HepG2 (cell line): ENCODE results near the gene IL16. TPM values are rescaled to one million over a fixed set of nuclear protein-coding genes. Genes with fewer than 3 reads are reported as not detected.

ENCODE experiments used
- ATAC-seq: fragments of 200-7000 bp; cut with Tn5 transposase; 3 replicates; pipeline ENCODE4 v1.9.1; 2020; ENCODE audit warnings: mild to moderate bottlenecking, moderate library complexity
- BruUV-seq: library from RNA; stranded (reverse); fragments of 400-500 nt; replicated peaks from 2 replicates; lab custom pipeline; 2021; lab: Mats Ljungman, UMichigan
- CTCF ChIA-PET: fragments of 300-600 bp; formaldehyde crosslinking; extraction: SDS; loops from one replicate; lab custom pipeline; 2021; ENCODE audit warnings: low total read pairs, inconsistent platforms, low intra/inter-chr PET ratio; lab: Yijun Ruan, JAX
- POLR2A ChIA-PET: fragments of 350-600 bp; sonication (Branson Sonifier 250); formaldehyde crosslinking; loops from one replicate; lab custom pipeline; 2020; ENCODE audit warnings: antibody characterized with exemption, inconsistent platforms; lab: Yijun Ruan, JAX
- DNase-seq: peaks from one replicate; pipeline ENCODE4 v3.0.0-alpha.2; 2015; ENCODE audit warnings: low spot score
- FAIRE-seq: peaks from 3 replicates; lab custom pipeline; 2011; peaks lifted over from hg19 to GRCh38; lab: Jason Lieb, UNC
- H2AFZ ChIP-seq: one replicate; pipeline ENCODE4 v1.6.1; 2011; ENCODE audit warnings: low read length, inconsistent platforms
- H3K27ac ChIP-seq: fragments of 300-600 bp; 3 replicates; pipeline ENCODE4 v1.8.0; 2011; ENCODE audit warnings: mixed run types, mild to moderate bottlenecking, mixed read lengths, low read length, inconsistent platforms; ENCODE audit not compliant: insufficient read depth; ENCODE audit errors: extremely low read length
- H3K27me3 ChIP-seq, 2 experiments: fragments of 200-600 bp in 1 of 2; 2 replicates in 1 of 2; 3 replicates in 1 of 2; pipeline versions ENCODE4 v1.6.0 to v1.8.0; 2011; ENCODE audit warnings: low read length in 2 of 2, mild to moderate bottlenecking in 2 of 2, moderate library complexity in 2 of 2, inconsistent platforms in 1 of 2; ENCODE audit not compliant: insufficient read depth in 2 of 2, control insufficient read depth in 1 of 2
- H3K36me3 ChIP-seq, 2 experiments: fragments of 200-600 bp in 1 of 2; replicated peaks in 1 of 2; 2 replicates in 1 of 2; 3 replicates in 1 of 2; pipeline versions ENCODE4 v1.5.1 to v1.8.0; 2011; ENCODE audit warnings: low read length in 2 of 2, inconsistent platforms in 1 of 2; ENCODE audit not compliant: insufficient read depth in 2 of 2, control insufficient read depth in 1 of 2
- H3K4me1 ChIP-seq: 2 replicates; pipeline ENCODE4 v1.5.1; 2012; ENCODE audit warnings: low read length, inconsistent platforms; ENCODE audit not compliant: insufficient read depth
- H3K4me2 ChIP-seq: 2 replicates; pipeline ENCODE4 v1.6.0; 2011; ENCODE audit warnings: low read depth, low read length, inconsistent platforms
- H3K4me3 ChIP-seq, 3 experiments: fragments of 200-600 bp in 1 of 3; sonication (generic), shearing (Covaris generic) in 1 of 3; replicated peaks in 1 of 3; 2 replicates each; pipeline ENCODE4 v1.5.1; 2011 to 2016; ENCODE audit warnings: low read length in 3 of 3, inconsistent platforms in 2 of 3, low read depth in 2 of 3, mild to moderate bottlenecking in 2 of 3, control low read depth in 1 of 3, mixed read lengths in 1 of 3; ENCODE audit not compliant: insufficient read depth in 1 of 3
- H3K79me2 ChIP-seq: one replicate; pipeline ENCODE4 v1.6.1; 2011; ENCODE audit warnings: low read length, inconsistent platforms; ENCODE audit not compliant: insufficient read depth
- H3K9ac ChIP-seq: 2 replicates; pipeline ENCODE4 v1.6.0; 2011; ENCODE audit warnings: mild to moderate bottlenecking, low read depth, low read length, inconsistent platforms; ENCODE audit not compliant: insufficient read depth
- H3K9me3 ChIP-seq: 2 replicates; pipeline ENCODE4 v1.5.1; 2012; ENCODE audit warnings: mild to moderate bottlenecking, low read length
- H4K20me1 ChIP-seq: 2 replicates; pipeline ENCODE4 v1.6.0; 2011; ENCODE audit warnings: inconsistent platforms, mild to moderate bottlenecking, low read length, moderate library complexity; ENCODE audit not compliant: insufficient read depth
- BORCS8-MEF2B ChIP-seq: sonication (generic); formaldehyde crosslinking; IDR thresholded peaks from 2 replicates; pipeline ENCODE4 v1.8.0; 2022; ENCODE audit warnings: mild to moderate bottlenecking, missing genetic modification reagents
- CBX5 ChIP-seq: sonication (generic); formaldehyde crosslinking; IDR thresholded peaks from 2 replicates; pipeline ENCODE4 v1.4.0; 2020; ENCODE audit warnings: missing genetic modification reagents, borderline replicate concordance
- GFI1 ChIP-seq: sonication (generic); formaldehyde crosslinking; IDR thresholded peaks from 2 replicates; pipeline ENCODE4 v1.5.0; 2020; ENCODE audit warnings: missing genetic modification reagents, mild to moderate bottlenecking, borderline replicate concordance
- KAT2B ChIP-seq: fragments of 150-350 bp; IDR thresholded peaks from 2 replicates; pipeline ENCODE4 v1.6.1; 2014; ENCODE audit warnings: low read depth, low read length, borderline replicate concordance
- KLF6 ChIP-seq: IDR thresholded peaks from 2 replicates; pipeline ENCODE4 v1.8.0; 2016; ENCODE audit warnings: missing biosample characterization, missing genetic modification reagents
- MTA1 ChIP-seq: sonication (generic); formaldehyde crosslinking; IDR thresholded peaks from 2 replicates; pipeline ENCODE4 v1.4.0; 2020; ENCODE audit warnings: missing genetic modification reagents, mild to moderate bottlenecking, borderline replicate concordance
- PHF20 ChIP-seq: sonication (generic); formaldehyde crosslinking; IDR thresholded peaks from 2 replicates; pipeline ENCODE4 v1.5.0; 2020; ENCODE audit warnings: mild to moderate bottlenecking, missing genetic modification reagents
- POLR2G ChIP-seq: fragments of 200-400 bp; formaldehyde crosslinking; IDR thresholded peaks from 2 replicates; pipeline ENCODE4 v1.6.1; 2018; ENCODE audit warnings: mild to moderate bottlenecking, low read depth, low read length, moderate library complexity
- SNAPC5 ChIP-seq: sonication (generic); formaldehyde crosslinking; IDR thresholded peaks from 2 replicates; pipeline ENCODE4 v1.8.1; 2023; ENCODE audit warnings: mild to moderate bottlenecking, missing genetic modification reagents, borderline replicate concordance
- TAF1 ChIP-seq: sonication (generic); formaldehyde crosslinking; IDR thresholded peaks from 2 replicates; pipeline ENCODE4 v1.4.0; 2020; ENCODE audit warnings: missing genetic modification reagents
- ZHX1 ChIP-seq: sonication (generic); formaldehyde crosslinking; IDR thresholded peaks from 2 replicates; pipeline ENCODE4 v1.8.1; 2022; ENCODE audit warnings: low read depth, mild to moderate bottlenecking, missing genetic modification reagents
- ZNF530 ChIP-seq: sonication (generic); formaldehyde crosslinking; IDR thresholded peaks from 2 replicates; pipeline ENCODE4 v1.5.0; 2020; ENCODE audit warnings: low read depth, mild to moderate bottlenecking, missing genetic modification reagents
- ZNF589 ChIP-seq: sonication (generic); formaldehyde crosslinking; conservative IDR thresholded peaks from 2 replicates; pipeline ENCODE4 v1.8.0; 2022; ENCODE audit warnings: mild to moderate bottlenecking, moderate library complexity, missing genetic modification reagents
- WGBS: methylation state at CpG from one replicate; pipeline ENCODE4 v1.1.6; 2017; ENCODE audit warnings: low lambda C conversion rate; 5-methylcytosine and 5-hydroxymethylcytosine counted together
- in situ Hi-C: cut with HindIII; loops from 2 replicates; pipeline ENCODE4 v1.10.0; 2017; ENCODE audit warnings: low pct_unique_long_range_greater_than_20kb; ENCODE audit not compliant: extremely low pct_ligation_motif_present
- intact Hi-C: fragments of 100-400 bp; cut with micrococcal nuclease; formaldehyde crosslinking; loops from one replicate; pipeline ENCODE4 v1.10.0; 2022; ENCODE audit not compliant: unreplicated experiment
- polyA plus RNA-seq, 8 experiments: library from polyadenylated mRNA; depleted of rRNA in 3 of 8; stranded (reverse) in 7 of 8; unstranded in 1 of 8; fragments of >200 nt; fragmentation: Illumina TruSeq in 4 of 8; extraction: Trizol in 4 of 8; gene quantifications; 2 replicates each; pipeline versions ENCODE4 v1.2.1 to v1.2.3, GENCODE V29; 2011 to 2016; ENCODE audit warnings: low read depth in 4 of 8, missing spikeins in 1 of 8, mixed read lengths in 1 of 8; ENCODE audit not compliant: insufficient read depth in 1 of 8
- total RNA-seq, 5 experiments: library from RNA; depleted of rRNA; stranded (reverse); fragments of >200 nt; fragmentation: Illumina TruSeq; extraction: Trizol; gene quantifications; 2 replicates each; pipeline ENCODE4 v1.2.3, GENCODE V29; 2016; ENCODE audit warnings: low read depth in 1 of 5
- TF ChIP-seq, protein P1 (sequence below): sonication (generic); formaldehyde crosslinking; conservative IDR thresholded peaks from 2 replicates; pipeline ENCODE4 v1.5.0; 2020; ENCODE audit warnings: missing genetic modification reagents

The IL16 gene
- total and polyA plus RNA-seq, 2 of the 13 experiments (the other 11 are each of a cell fraction or from before 2014, with no cell fraction given), result 0.03 TPM; not detected in 1

- no peak for TF ChIP-seq PHF20 (CRISPR knock-in tag)
- no peak for TF ChIP-seq ZNF589 (CRISPR knock-in tag)
- TF ChIP-seq, protein P1, sequence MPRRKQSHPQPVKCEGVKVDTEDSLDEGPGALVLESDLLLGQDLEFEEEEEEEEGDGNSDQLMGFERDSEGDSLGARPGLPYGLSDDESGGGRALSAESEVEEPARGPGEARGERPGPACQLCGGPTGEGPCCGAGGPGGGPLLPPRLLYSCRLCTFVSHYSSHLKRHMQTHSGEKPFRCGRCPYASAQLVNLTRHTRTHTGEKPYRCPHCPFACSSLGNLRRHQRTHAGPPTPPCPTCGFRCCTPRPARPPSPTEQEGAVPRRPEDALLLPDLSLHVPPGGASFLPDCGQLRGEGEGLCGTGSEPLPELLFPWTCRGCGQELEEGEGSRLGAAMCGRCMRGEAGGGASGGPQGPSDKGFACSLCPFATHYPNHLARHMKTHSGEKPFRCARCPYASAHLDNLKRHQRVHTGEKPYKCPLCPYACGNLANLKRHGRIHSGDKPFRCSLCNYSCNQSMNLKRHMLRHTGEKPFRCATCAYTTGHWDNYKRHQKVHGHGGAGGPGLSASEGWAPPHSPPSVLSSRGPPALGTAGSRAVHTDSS (CRISPR knock-in tag), result no peak
- no peak for TF ChIP-seq SNAPC5
Observed at GRCh38 chr15:81268340-81268739, 71.7 kb downstream of the IL16 start (continued).

DNA sequence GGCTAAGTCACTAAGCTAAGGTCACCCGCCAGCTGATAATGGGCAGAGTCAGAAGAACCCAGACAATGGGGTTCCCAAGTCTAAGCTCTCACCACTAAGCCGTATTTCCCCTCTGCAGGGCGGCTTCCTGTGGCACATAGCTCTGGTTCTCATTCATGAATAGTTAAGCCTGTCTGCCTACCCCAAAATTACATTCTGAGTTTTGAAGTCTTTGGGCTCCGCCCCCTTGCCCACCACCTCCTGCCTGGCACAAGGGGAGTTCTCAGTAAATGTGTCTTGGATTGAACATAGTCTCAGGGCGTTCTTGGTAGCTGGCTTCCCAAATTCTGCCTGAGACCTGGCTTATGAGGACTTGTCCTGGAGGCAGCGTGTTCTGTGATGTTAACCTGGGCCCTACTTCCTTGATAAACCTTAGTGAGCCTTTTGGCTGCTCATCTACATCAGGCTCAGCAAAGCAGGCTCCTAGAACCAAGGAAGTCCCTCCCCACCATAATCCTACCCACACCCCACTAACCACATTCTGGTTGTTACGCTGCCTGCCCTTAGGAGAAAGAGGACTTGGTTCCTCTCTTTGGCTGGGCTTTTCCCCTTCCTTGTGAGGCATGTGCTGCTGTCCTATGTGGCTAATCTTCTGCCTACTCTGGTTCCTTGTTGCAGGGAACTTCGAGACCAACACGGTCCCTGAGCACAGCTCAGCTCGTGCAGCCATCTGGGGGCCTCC lies 72.4 kb downstream of the IL16 start:
- Histone ChIP-seq H4K20me1 (no peaks in the 10 kb centered on the region), H3K36me3 (no peaks in the 10 kb centered on the region), H3K79me2 (no peaks in the 10 kb centered on the region), H3K4me1 (peaks cover 10% of the 10 kb centered on the region), H3K27me3 (peaks cover 0 to 10% of the 10 kb centered on the region in 2 experiments; a peak in 2 of 5 replicates), H2AFZ (no peak overlapping the region), H3K27ac (no peak overlapping the region), H3K4me3 (no peak overlapping the region), H3K4me2 (no peak overlapping the region), H3K9me3 (no peaks in the 10 kb centered on the region), H3K9ac (no peak overlapping the region)
- ChIA-PET POLR2A (no interaction called here), CTCF (no interaction called here)
- TF ChIP-seq ZNF530 (no peak), POLR2G (no peak), GFI1 (CRISPR knock-in tag) (no peak), KAT2B (no peak), MTA1 (no peak), CBX5 (CRISPR knock-in tag) (no peak), ZHX1 (CRISPR knock-in tag) (no peak), KLF6 (CRISPR knock-in tag) (no peak), TAF1 (CRISPR knock-in tag) (no peak), BORCS8-MEF2B (no peak)
- FAIRE-seq (no peak), DNase-seq (no peak), ATAC-seq (no peak)
- in situ Hi-C loops, result loop anchor here (5.0 kb wide), 2 partner anchors 107 to 162 kb away; no protein-coding TSS in a partner anchor
- intact Hi-C loops, result no loop called here
- 2% methylated on average over 7 of the region's 10 CpGs for WGBS
- BruUV-seq, result no TSS peak
